DOHH2 (cell line): Measurements from ENCODE around the gene SMPD1.

Experiments
- CTCF ChIP-seq: fragments of 200-600 bp; sonication (generic); IDR thresholded peaks from one replicate; pipeline ENCODE4 v1.5.1; 2014; ENCODE audit warnings: antibody characterized with exemption, mild to moderate bottlenecking, low read depth, low read length; ENCODE audit not compliant: poor library complexity, severe bottlenecking
- EZH2phosphoT487 ChIP-seq: fragments of 200-600 bp; sonication (generic); IDR thresholded peaks from 2 replicates; pipeline ENCODE4 v1.6.1; 2017; ENCODE audit warnings: borderline replicate concordance, mild to moderate bottlenecking, antibody characterized with exemption, low read length, moderate library complexity, mixed read lengths

- TF ChIP-seq CTCF = no peak
- TF ChIP-seq EZH2phosphoT487 = no peak
Measured at GRCh38 chr11:6365659-6366058, 24.6 kb upstream of the SMPD1 start.
